ENCODE results near the gene FOXN4. TPM values are rescaled to one million over a fixed set of nuclear protein-coding genes. Genes with fewer than 3 reads are reported as not detected.

Gene FOXN4
- polyA plus RNA-seq, 1 donor (not counting 4 experiments of a cell fraction or from before 2014, with no cell fraction given) = not detected

- Histone ChIP-seq H3K4me3 (ENCODE audit: control insufficient read depth in 2 of 3, extremely low read depth in 1 of 3, insufficient read depth in 2 of 3, low read depth in 1 of 3, low read length in 3 of 3) (no peak overlapping the region), H3K9me1 (ENCODE audit: control insufficient read depth, extremely low read depth, insufficient read depth, low read length) (no peaks in the 10 kb centered on the region), H3K4me1 (ENCODE audit: control insufficient read depth, extremely low read depth, insufficient read depth, low read length) (no peaks in the 10 kb centered on the region), H2AFZ (ENCODE audit: control insufficient read depth, low read length) (no peak overlapping the region), H4K20me1 (ENCODE audit: control insufficient read depth, extremely low read depth, insufficient read depth, low read length) (no peaks in the 10 kb centered on the region), H3K36me3 (ENCODE audit: control insufficient read depth in 2 of 2, extremely low read depth in 1 of 2, insufficient read depth in 2 of 2, low read length in 2 of 2) (no peaks in the 10 kb centered on the region), H3K4me2 (ENCODE audit: control insufficient read depth, extremely low read depth, insufficient read depth, low read depth, low read length) (no peak overlapping the region), H3K27me3 (ENCODE audit: control insufficient read depth, extremely low read depth, insufficient read depth, low read length) (no peaks in the 10 kb centered on the region), H3K9me3 (ENCODE audit: control insufficient read depth, low read depth, low read length) (no peaks in the 10 kb centered on the region), H3K27ac (ENCODE audit: control insufficient read depth, insufficient read depth, low read length) (no peak overlapping the region), H3K9ac (ENCODE audit: control insufficient read depth, extremely low read depth, insufficient read depth, low read length) (no peak overlapping the region), H3K79me2 (ENCODE audit: control insufficient read depth, insufficient read depth, low read length) (no peaks in the 10 kb centered on the region)
- DNase-seq (ENCODE audit: low read depth, low spot score) = no peak
- no peak for FAIRE-seq
- dilution Hi-C loops (cut with MboI; ENCODE audit: extremely low pct_ligation_motif_present, low sequenced_read_pairs) = loop anchor here (5.0 kb wide), 1 partner anchor 56 kb away; no protein-coding TSS in a partner anchor
- TF ChIP-seq, protein P1, sequence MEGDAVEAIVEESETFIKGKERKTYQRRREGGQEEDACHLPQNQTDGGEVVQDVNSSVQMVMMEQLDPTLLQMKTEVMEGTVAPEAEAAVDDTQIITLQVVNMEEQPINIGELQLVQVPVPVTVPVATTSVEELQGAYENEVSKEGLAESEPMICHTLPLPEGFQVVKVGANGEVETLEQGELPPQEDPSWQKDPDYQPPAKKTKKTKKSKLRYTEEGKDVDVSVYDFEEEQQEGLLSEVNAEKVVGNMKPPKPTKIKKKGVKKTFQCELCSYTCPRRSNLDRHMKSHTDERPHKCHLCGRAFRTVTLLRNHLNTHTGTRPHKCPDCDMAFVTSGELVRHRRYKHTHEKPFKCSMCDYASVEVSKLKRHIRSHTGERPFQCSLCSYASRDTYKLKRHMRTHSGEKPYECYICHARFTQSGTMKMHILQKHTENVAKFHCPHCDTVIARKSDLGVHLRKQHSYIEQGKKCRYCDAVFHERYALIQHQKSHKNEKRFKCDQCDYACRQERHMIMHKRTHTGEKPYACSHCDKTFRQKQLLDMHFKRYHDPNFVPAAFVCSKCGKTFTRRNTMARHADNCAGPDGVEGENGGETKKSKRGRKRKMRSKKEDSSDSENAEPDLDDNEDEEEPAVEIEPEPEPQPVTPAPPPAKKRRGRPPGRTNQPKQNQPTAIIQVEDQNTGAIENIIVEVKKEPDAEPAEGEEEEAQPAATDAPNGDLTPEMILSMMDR (optimal IDR thresholded peaks at IDR 0.05 in 1 of 3, IDR thresholded peaks at IDR 0.05 in 1 of 3, conservative IDR thresholded peaks at IDR 0.05 in 1 of 3; ENCODE audit: extremely low read depth in 1 of 3, insufficient read depth in 2 of 3, low read length in 3 of 3) = no peak
- TF ChIP-seq EZH2 (IDR thresholded peaks at IDR 0.05; ENCODE audit: low read length) = no peak
Observed at GRCh38 chr12:109276160-109276559, 32.9 kb downstream of the FOXN4 start.

GRCh38 chr12:109275173-109275572 lies 33.9 kb downstream of the FOXN4 start:
- no peaks in the 10 kb centered on the region for H3K9me1 ChIP-seq (ENCODE audit: control insufficient read depth, extremely low read depth, insufficient read depth, low read length)
- no peak overlapping the region for H2AFZ ChIP-seq (ENCODE audit: control insufficient read depth, low read length)
- dilution Hi-C loops (cut with MboI; ENCODE audit: extremely low pct_ligation_motif_present, low sequenced_read_pairs) = loop anchor here (5.0 kb wide), 1 partner anchor 57 kb away; no protein-coding TSS in a partner anchor
- H4K20me1 ChIP-seq (ENCODE audit: control insufficient read depth, extremely low read depth, insufficient read depth, low read length) = no peaks in the 10 kb centered on the region
- H3K4me3 ChIP-seq (ENCODE audit: control insufficient read depth in 2 of 3, extremely low read depth in 1 of 3, insufficient read depth in 2 of 3, low read depth in 1 of 3, low read length in 3 of 3) = no peak overlapping the region
- H3K4me1 ChIP-seq (ENCODE audit: control insufficient read depth, extremely low read depth, insufficient read depth, low read length) = no peaks in the 10 kb centered on the region
- no peaks in the 10 kb centered on the region for H3K27me3 ChIP-seq (ENCODE audit: control insufficient read depth, extremely low read depth, insufficient read depth, low read length)
- H3K9ac ChIP-seq (ENCODE audit: control insufficient read depth, extremely low read depth, insufficient read depth, low read length) = no peak overlapping the region
- H3K79me2 ChIP-seq (ENCODE audit: control insufficient read depth, insufficient read depth, low read length) = no peaks in the 10 kb centered on the region
- FAIRE-seq = no peak
- no peak for TF ChIP-seq EZH2 (IDR thresholded peaks at IDR 0.05; ENCODE audit: low read length)
- TF ChIP-seq, protein P1 (optimal IDR thresholded peaks at IDR 0.05 in 1 of 3, IDR thresholded peaks at IDR 0.05 in 1 of 3, conservative IDR thresholded peaks at IDR 0.05 in 1 of 3; ENCODE audit: extremely low read depth in 1 of 3, insufficient read depth in 2 of 3, low read length in 3 of 3) = no peak
- no peaks in the 10 kb centered on the region for H3K9me3 ChIP-seq (ENCODE audit: control insufficient read depth, low read depth, low read length)
- no peak for DNase-seq (ENCODE audit: low read depth, low spot score)
- no peak overlapping the region for H3K4me2 ChIP-seq (ENCODE audit: control insufficient read depth, extremely low read depth, insufficient read depth, low read depth, low read length)
- H3K27ac ChIP-seq (ENCODE audit: control insufficient read depth, insufficient read depth, low read length) = no peak overlapping the region
- no peaks in the 10 kb centered on the region for H3K36me3 ChIP-seq (ENCODE audit: control insufficient read depth in 2 of 2, extremely low read depth in 1 of 2, insufficient read depth in 2 of 2, low read length in 2 of 2)

Data from keratinocyte (primary cell).